Naive thymus-derived CD4-positive, alpha-beta T cell (primary cell): ENCODE measurements around the gene WWC2. TPM values are rescaled to one million over a fixed set of nuclear protein-coding genes. Genes with fewer than 3 reads are reported as not detected.

ENCODE experiments used
- ATAC-seq: fragments of 150-1000 bp; cut with Tn5 transposase; 2 replicates; pipeline ENCODE4 v1.10.0; 2021; ENCODE audit warnings: mild to moderate bottlenecking, moderate library complexity
- CTCF ChIA-PET: fragments of 350-600 bp; sonication (Branson Sonifier 250); formaldehyde crosslinking; loops from one replicate; lab custom pipeline; 2021; ENCODE audit warnings: antibody characterized with exemption; lab: Charles Lee
- POLR2A ChIA-PET: fragments of 350-600 bp; sonication (Branson Sonifier 250); formaldehyde crosslinking; loops from one replicate; lab custom pipeline; 2021; ENCODE audit warnings: antibody characterized with exemption, inconsistent platforms; lab: Charles Lee
- DNase-seq, 9 donors: peaks; one replicate each; pipeline versions ENCODE4 v3.0.0 to v3.0.0-alpha.2; 2020 to 2022; ENCODE audit warnings: mixed read lengths in 1 of 9
- H3K27ac ChIP-seq: one replicate; pipeline ENCODE4 v1.7.0; 2013; ENCODE audit warnings: mild to moderate bottlenecking, low read depth, low read length, moderate library complexity
- H3K27me3 ChIP-seq, 2 donors: one replicate each; pipeline ENCODE4 v1.7.0; 2013; ENCODE audit warnings: low read length in 2 of 2, mild to moderate bottlenecking in 2 of 2, moderate library complexity in 2 of 2; ENCODE audit not compliant: control insufficient read depth in 2 of 2, insufficient read depth in 2 of 2
- H3K36me3 ChIP-seq, 3 experiments: 1 replicate in 2 of 3; 2 replicates in 1 of 3; pipeline ENCODE4 v1.7.0; 2013; ENCODE audit warnings: low read length in 3 of 3, mild to moderate bottlenecking in 3 of 3, moderate library complexity in 1 of 3; ENCODE audit not compliant: insufficient read depth in 3 of 3, control insufficient read depth in 2 of 3
- H3K4me1 ChIP-seq, 2 donors: one replicate each; pipeline ENCODE4 v1.7.0; 2013; ENCODE audit warnings: low read length in 2 of 2, mild to moderate bottlenecking in 2 of 2, moderate library complexity in 1 of 2; ENCODE audit not compliant: control insufficient read depth in 2 of 2, insufficient read depth in 2 of 2
- H3K4me3 ChIP-seq: 2 replicates; pipeline ENCODE4 v1.7.0; 2013; ENCODE audit warnings: mild to moderate bottlenecking, low read length
- H3K9me3 ChIP-seq, 3 experiments: 1 replicate in 2 of 3; 2 replicates in 1 of 3; pipeline ENCODE4 v1.7.0; 2013; ENCODE audit warnings: low read length in 3 of 3; ENCODE audit not compliant: control insufficient read depth in 2 of 3
- H3K27ac Mint-ChIP-seq, 9 donors: one replicate each; pipeline ENCODE4 v1.8.0; 2020 to 2022; ENCODE audit warnings: mixed read lengths in 9 of 9, mild to moderate bottlenecking in 8 of 9, moderate library complexity in 5 of 9, inconsistent platforms in 2 of 9
- H3K27me3 Mint-ChIP-seq, 5 donors: one replicate each; pipeline ENCODE4 v1.8.0; 2021 to 2022; ENCODE audit warnings: mixed read lengths in 5 of 5, mild to moderate bottlenecking in 1 of 5
- H3K36me3 Mint-ChIP-seq, 5 donors: one replicate each; pipeline ENCODE4 v1.8.0; 2020 to 2022; ENCODE audit warnings: mixed read lengths in 5 of 5, mild to moderate bottlenecking in 3 of 5, inconsistent platforms in 1 of 5
- H3K4me1 Mint-ChIP-seq, 7 donors: one replicate each; pipeline ENCODE4 v1.8.0; 2020 to 2022; ENCODE audit warnings: mixed read lengths in 7 of 7, mild to moderate bottlenecking in 3 of 7, inconsistent platforms in 1 of 7
- H3K4me3 Mint-ChIP-seq, 10 donors: one replicate each; pipeline ENCODE4 v1.8.0; 2020 to 2022; ENCODE audit warnings: mild to moderate bottlenecking in 10 of 10, mixed read lengths in 10 of 10, moderate library complexity in 6 of 10, inconsistent platforms in 2 of 10
- H3K9me3 Mint-ChIP-seq, 11 donors: one replicate each; pipeline ENCODE4 v1.8.0; 2020 to 2022; ENCODE audit warnings: mixed read lengths in 11 of 11, mild to moderate bottlenecking in 4 of 11, inconsistent platforms in 1 of 11, moderate library complexity in 1 of 11
- intact Hi-C, 2 donors: fragments of 100-400 bp; cut with micrococcal nuclease; formaldehyde crosslinking; loops; one replicate each; pipeline ENCODE4 v1.15.1; 2023
- polyA plus RNA-seq, 2 donors: library from polyadenylated mRNA; unstranded; fragments of 300-500 nt; fragmentation: Illumina TruSeq; gene quantifications; one replicate each; pipeline ENCODE4 v1.2.3, GENCODE V29; 2021
- total RNA-seq, 6 experiments: library from RNA in 5 of 6; stranded (reverse) in 5 of 6; gene quantifications; 1 replicate in 5 of 6; 2 replicates in 1 of 6; pipeline ENCODE4 v1.2.3 and lab custom pipeline; 2021 to 2026

The WWC2 gene
- total RNA-seq (10 to 100 TPM in 3 of 5 experiments, 1 to 10 TPM in 1, under 1 TPM in 1; 0.07 to 13.8 (median 10.9) TPM), polyA plus RNA-seq (1 to 10 TPM; 1.8 to 1.9 TPM), total RNA-seq (lab: John Stamatoyannopoulos, UW) (17.6 reads per million, percentile 47 among the genes with 10 or more reads in this experiment)

GRCh38 chr4:183098723-183099536 is at the start of gene WWC2:
Gene WWC2 (plus strand): TSS chr4:183099257. CDS start chr4:183099492, 235 bp downstream.
- Mint-ChIP-seq H3K36me3 (no peaks in the 10 kb centered on the region), H3K27me3 (peaks cover 0 to 61% (median 0%) of the 10 kb centered on the region in 5 donors), H3K4me3 (peak within 1 kb of the TSS; percentile 51 to 87 (median 83)), H3K4me1 (peaks cover 3 to 53% (median 34%) of the 10 kb centered on the region in 7 donors), H3K27ac (peak within 1 kb of the TSS in 3 of 9 donors; percentile 56 to 72 (median 68)), H3K9me3 (no peaks in the 10 kb centered on the region)
- peak within 1 kb of the TSS; percentile 75 for H3K4me3 ChIP-seq
- ATAC-seq (peak; percentile 85), DNase-seq (peak; percentile 40 to 68 (median 62))
- H3K27me3 ChIP-seq: peaks cover 0 to 2% of the 10 kb centered on the region in 2 donors
- no peaks in the 10 kb centered on the region for H3K9me3 ChIP-seq
- no peaks in the 10 kb centered on the region for H3K36me3 ChIP-seq
- POLR2A ChIA-PET: interaction anchor here (1.0 to 1.6 kb wide), 3 partner anchors 181 to 345 kb away, joined by 4 to 5 read pairs (median 5); partner anchors contain the start of gene CDKN2AIP
- intact Hi-C loops: loop anchor here (1.0 to 10.0 kb wide), 8 partner anchors 26 to 1636 kb away; partner anchors contain the start of genes CDKN2AIP (in 1 of the 2), CENPU (in 1 of the 2), DCTD (in 1 of the 2) and RWDD4 (in 1 of the 2)
- CTCF ChIA-PET: interaction anchor here (0.6 to 1.4 kb wide), 5 partner anchors 23 to 171 kb away, joined by 3 to 5 read pairs (median 3); no protein-coding TSS in a partner anchor
- peaks cover 0 to 4% of the 10 kb centered on the region in 2 donors for H3K4me1 ChIP-seq
- peak within 1 kb of the TSS; percentile 48 for H3K27ac ChIP-seq

- H3K4me3 ChIP-seq: no peak overlapping the region
- no peaks in the 10 kb centered on the region for H3K9me3 ChIP-seq
- no peaks in the 10 kb centered on the region for H3K36me3 Mint-ChIP-seq
- no peak for DNase-seq
- H3K36me3 ChIP-seq: no peaks in the 10 kb centered on the region
- H3K27ac Mint-ChIP-seq: no peak overlapping the region
- H3K4me1 ChIP-seq: no peaks in the 10 kb centered on the region
- no peak for ATAC-seq
- CTCF ChIA-PET: no interaction called here
- intact Hi-C loops: no loop called here
- POLR2A ChIA-PET: no interaction called here
- peaks cover 14 to 34% (median 18%) of the 10 kb centered on the region in 5 donors for H3K27me3 Mint-ChIP-seq
- no peak overlapping the region for H3K27ac ChIP-seq
- H3K27me3 ChIP-seq: no peaks in the 10 kb centered on the region
- H3K9me3 Mint-ChIP-seq: peaks cover 0 to 9% (median 0%) of the 10 kb centered on the region in 11 donors
- H3K4me1 Mint-ChIP-seq: no peaks in the 10 kb centered on the region
- no peak overlapping the region for H3K4me3 Mint-ChIP-seq
Observed at GRCh38 chr4:183053681-183054080, 45.4 kb upstream of the WWC2 start.

- no peak overlapping the region for H3K4me3 Mint-ChIP-seq
- ATAC-seq (no peak), DNase-seq (no peak)
- intact Hi-C loops: no loop called here
- no peaks in the 10 kb centered on the region for H3K4me1 Mint-ChIP-seq
- H3K27me3 Mint-ChIP-seq: peaks cover 11 to 26% (median 23%) of the 10 kb centered on the region in 5 donors
- peaks cover 0 to 5% (median 0%) of the 10 kb centered on the region in 11 donors for H3K9me3 Mint-ChIP-seq
- Histone ChIP-seq H3K4me1 (no peaks in the 10 kb centered on the region), H3K27ac (no peak overlapping the region), H3K4me3 (no peak overlapping the region), H3K27me3 (no peaks in the 10 kb centered on the region), H3K36me3 (no peaks in the 10 kb centered on the region), H3K9me3 (no peaks in the 10 kb centered on the region)
- CTCF ChIA-PET: interaction anchor here (0.7 kb wide), 1 partner anchor 129 kb away, joined by 3 read pairs; no protein-coding TSS in a partner anchor
- POLR2A ChIA-PET: no interaction called here
- no peak overlapping the region for H3K27ac Mint-ChIP-seq
- no peaks in the 10 kb centered on the region for H3K36me3 Mint-ChIP-seq
Observed at GRCh38 chr4:183057255-183057654, 41.8 kb upstream of the WWC2 start.

GRCh38 chr4:183059797-183060196 is 39.3 kb upstream of the WWC2 start:
- H3K27me3 ChIP-seq: no peaks in the 10 kb centered on the region
- ATAC-seq (no peak), DNase-seq (no peak)
- peaks cover 6 to 39% (median 34%) of the 10 kb centered on the region in 5 donors for H3K27me3 Mint-ChIP-seq
- H3K4me3 Mint-ChIP-seq: no peak overlapping the region
- H3K4me3 ChIP-seq: no peak overlapping the region
- no peaks in the 10 kb centered on the region for H3K4me1 Mint-ChIP-seq
- H3K36me3 Mint-ChIP-seq: no peaks in the 10 kb centered on the region
- H3K9me3 Mint-ChIP-seq: peaks cover 0 to 3% (median 0%) of the 10 kb centered on the region in 11 donors
- no peak overlapping the region for H3K27ac Mint-ChIP-seq
- POLR2A ChIA-PET: no interaction called here
- no peaks in the 10 kb centered on the region for H3K9me3 ChIP-seq
- no peak overlapping the region for H3K27ac ChIP-seq
- H3K4me1 ChIP-seq: no peaks in the 10 kb centered on the region
- H3K36me3 ChIP-seq: no peaks in the 10 kb centered on the region
- intact Hi-C loops: no loop called here
- CTCF ChIA-PET: no interaction called here

- H3K4me1 Mint-ChIP-seq: no peaks in the 10 kb centered on the region
- H3K36me3 ChIP-seq: no peaks in the 10 kb centered on the region
- H3K36me3 Mint-ChIP-seq: peaks cover 0 to 5% (median 3%) of the 10 kb centered on the region in 5 donors
- H3K4me3 ChIP-seq: no peak overlapping the region
- H3K27ac ChIP-seq: no peak overlapping the region
- intact Hi-C loops: no loop called here
- no peaks in the 10 kb centered on the region for H3K9me3 ChIP-seq
- peaks cover 0 to 26% (median 9%) of the 10 kb centered on the region in 5 donors for H3K27me3 Mint-ChIP-seq
- H3K27me3 ChIP-seq: no peaks in the 10 kb centered on the region
- peaks cover 0 to 31% (median 11%) of the 10 kb centered on the region in 11 donors for H3K9me3 Mint-ChIP-seq
- ChIA-PET CTCF (interaction anchor here (0.6 to 2.3 kb wide), 2 partner anchors 194 to 631 kb away, joined by 6 to 9 read pairs; no protein-coding TSS in a partner anchor), POLR2A (no interaction called here)
- ATAC-seq: no peak
- no peak overlapping the region for H3K27ac Mint-ChIP-seq
- no peaks in the 10 kb centered on the region for H3K4me1 ChIP-seq
- no peak for DNase-seq
- no peak overlapping the region for H3K4me3 Mint-ChIP-seq
Observed at GRCh38 chr4:183068502-183068901, 30.6 kb upstream of the WWC2 start.

- no peaks in the 10 kb centered on the region for H3K27me3 ChIP-seq
- Mint-ChIP-seq H3K4me1 (no peaks in the 10 kb centered on the region), H3K27me3 (peaks cover 0 to 20% (median 11%) of the 10 kb centered on the region in 5 donors), H3K36me3 (peaks cover 0 to 5% (median 3%) of the 10 kb centered on the region in 5 donors), H3K9me3 (peaks cover 0 to 31% (median 9%) of the 10 kb centered on the region in 11 donors), H3K4me3 (no peak overlapping the region), H3K27ac (no peak overlapping the region)
- no peak for ATAC-seq
- H3K4me1 ChIP-seq: no peaks in the 10 kb centered on the region
- H3K36me3 ChIP-seq: no peaks in the 10 kb centered on the region
- ChIA-PET POLR2A (interaction anchor here (0.6 kb wide), 1 partner anchor 373 kb away, joined by 3 read pairs; the partner anchor contains the start of gene CDKN2AIP), CTCF (interaction anchor here (0.7 to 2.0 kb wide), 3 partner anchors 8 to 191 kb away, joined by 3 to 8 read pairs (median 5); no protein-coding TSS in a partner anchor)
- H3K27ac ChIP-seq: no peak overlapping the region
- DNase-seq: no peak
- intact Hi-C loops: loop anchor here in 1 of 2 donors (10.0 kb wide), 2 partner anchors 136 to 324 kb away; no protein-coding TSS in a partner anchor
- no peaks in the 10 kb centered on the region for H3K9me3 ChIP-seq
- H3K4me3 ChIP-seq: no peak overlapping the region
Observed at GRCh38 chr4:183071222-183071621, 27.8 kb upstream of the WWC2 start.
